KMS-11 (cell line): ENCODE data around the gene MOCS1.
A peak's percentile ranks its signal among the peaks of the same experiment; 100 is the strongest.

Source experiments
- H2AFZ ChIP-seq: fragments of 200-600 bp; sonication (generic); 2 replicates; pipeline ENCODE4 v1.6.1; 2016; ENCODE audit warnings: antibody characterized with exemption, mixed run types, low read depth
- H3K27ac ChIP-seq: fragments of 200-600 bp; sonication (generic); 2 replicates; pipeline ENCODE4 v1.6.1; 2016; ENCODE audit warnings: mild to moderate bottlenecking, mixed run types
- H3K27me3 ChIP-seq: fragments of 200-600 bp; sonication (generic); 2 replicates; pipeline ENCODE4 v1.6.1; 2017; ENCODE audit warnings: mild to moderate bottlenecking, low read depth, mixed run types, moderate library complexity; ENCODE audit not compliant: insufficient read depth
- H3K36me3 ChIP-seq: fragments of 200-600 bp; sonication (generic); 2 replicates; pipeline ENCODE4 v1.6.1; 2017; ENCODE audit warnings: mild to moderate bottlenecking, mixed run types; ENCODE audit not compliant: insufficient read depth
- H3K4me1 ChIP-seq: fragments of 200-600 bp; sonication (generic); 2 replicates; pipeline ENCODE4 v1.6.1; 2016; ENCODE audit warnings: mild to moderate bottlenecking, low read depth, mixed run types; ENCODE audit not compliant: poor library complexity, severe bottlenecking
- H3K4me2 ChIP-seq: fragments of 200-600 bp; sonication (generic); 2 replicates; pipeline ENCODE4 v1.7.0; 2016; ENCODE audit warnings: mild to moderate bottlenecking, mixed run types
- H3K4me3 ChIP-seq: fragments of 200-600 bp; sonication (generic); IDR thresholded peaks from 2 replicates; pipeline ENCODE4 v1.6.1; 2017; ENCODE audit warnings: low read depth, low read length, mixed read lengths; ENCODE audit not compliant: insufficient read depth
- H3K79me2 ChIP-seq: fragments of 200-600 bp; sonication (generic); 2 replicates; pipeline ENCODE4 v1.6.1; 2016; ENCODE audit warnings: low read depth, mixed run types; ENCODE audit not compliant: insufficient read depth
- H3K9ac ChIP-seq: fragments of 200-600 bp; sonication (generic); 2 replicates; pipeline ENCODE4 v1.6.1; 2016; ENCODE audit warnings: mild to moderate bottlenecking, mixed run types
- H4K20me1 ChIP-seq: fragments of 200-600 bp; sonication (generic); 2 replicates; pipeline ENCODE4 v1.6.1; 2016; ENCODE audit warnings: mild to moderate bottlenecking, mixed run types; ENCODE audit not compliant: insufficient read depth
- CTCF ChIP-seq: fragments of 200-600 bp; sonication (generic); conservative IDR thresholded peaks from 2 replicates; pipeline ENCODE4 v1.6.1; 2017; ENCODE audit warnings: low read depth, mild to moderate bottlenecking, antibody characterized with exemption, low read length, moderate library complexity, mixed read lengths

Gene MOCS1

GRCh38 chr6:39935241-39935640 is 979 bp upstream of the MOCS1 start:
- H3K9ac ChIP-seq, result no peak overlapping the region

GRCh38 chr6:39933669-39934130 is 562 bp downstream of the MOCS1 start:
- H3K36me3 ChIP-seq, result no peaks in the 10 kb centered on the region
- no peak for TF ChIP-seq CTCF
- H2AFZ ChIP-seq, result peak overlapping the region; percentile 49
- no peaks in the 10 kb centered on the region for H3K27me3 ChIP-seq
- H3K9ac ChIP-seq, result no peak overlapping the region
- no peak overlapping the region for H3K4me2 ChIP-seq
- no peaks in the 10 kb centered on the region for H4K20me1 ChIP-seq
- H3K79me2 ChIP-seq, result no peaks in the 10 kb centered on the region
- H3K27ac ChIP-seq, result no peak overlapping the region
- H3K4me1 ChIP-seq, result peaks cover 8% of the 10 kb centered on the region
- H3K4me3 ChIP-seq, result no peak overlapping the region

More at GRCh38 chr6:39935241-39935640, 979 bp upstream of the MOCS1 start:
- no peak overlapping the region for H3K4me3 ChIP-seq
- no peak for TF ChIP-seq CTCF
- no peaks in the 10 kb centered on the region for H3K27me3 ChIP-seq
- H4K20me1 ChIP-seq, result no peaks in the 10 kb centered on the region
- H3K36me3 ChIP-seq, result no peaks in the 10 kb centered on the region
- H3K79me2 ChIP-seq, result no peaks in the 10 kb centered on the region
- H3K4me1 ChIP-seq, result peaks cover 8% of the 10 kb centered on the region
- no peak overlapping the region for H2AFZ ChIP-seq
- no peak overlapping the region for H3K4me2 ChIP-seq
- H3K27ac ChIP-seq, result no peak overlapping the region

GRCh38 chr6:39932386-39932910 is 1.8 kb downstream of the MOCS1 start:
- no peak for TF ChIP-seq CTCF
- H3K9ac ChIP-seq, result no peak overlapping the region
- H3K4me2 ChIP-seq, result no peak overlapping the region

GRCh38 chr6:39931607-39932006 is 2.7 kb downstream of the MOCS1 start:
- Histone ChIP-seq H2AFZ (no peak overlapping the region), H3K4me1 (peaks cover 2% of the 10 kb centered on the region), H3K79me2 (no peaks in the 10 kb centered on the region), H3K4me2 (no peak overlapping the region), H3K27ac (no peak overlapping the region), H3K4me3 (no peak overlapping the region), H3K9ac (no peak overlapping the region), H4K20me1 (no peaks in the 10 kb centered on the region), H3K36me3 (no peaks in the 10 kb centered on the region), H3K27me3 (no peaks in the 10 kb centered on the region)
- no peak for TF ChIP-seq CTCF

More at GRCh38 chr6:39932386-39932910, 1.8 kb downstream of the MOCS1 start:
- Histone ChIP-seq H4K20me1 (no peaks in the 10 kb centered on the region), H3K79me2 (no peaks in the 10 kb centered on the region), H3K27me3 (no peaks in the 10 kb centered on the region), H3K27ac (no peak overlapping the region), H3K4me3 (no peak overlapping the region), H3K4me1 (peaks cover 8% of the 10 kb centered on the region), H2AFZ (no peak overlapping the region), H3K36me3 (no peaks in the 10 kb centered on the region)
